Activated CD4-positive, CD25-positive, alpha-beta regulatory T cell (primary cell): Measurements from ENCODE around the gene PLGRKT.
"Not testable (repeated sequence)": the region's sequence is repeated elsewhere in the genome, so short reads cannot be mapped to it uniquely, and the experiment has no call there.

ENCODE experiments used
- DNase-seq, 4 experiments: peaks; one replicate each; lab custom pipeline; 2025; lab: John Stamatoyannopoulos, UW

The PLGRKT gene

DNA sequence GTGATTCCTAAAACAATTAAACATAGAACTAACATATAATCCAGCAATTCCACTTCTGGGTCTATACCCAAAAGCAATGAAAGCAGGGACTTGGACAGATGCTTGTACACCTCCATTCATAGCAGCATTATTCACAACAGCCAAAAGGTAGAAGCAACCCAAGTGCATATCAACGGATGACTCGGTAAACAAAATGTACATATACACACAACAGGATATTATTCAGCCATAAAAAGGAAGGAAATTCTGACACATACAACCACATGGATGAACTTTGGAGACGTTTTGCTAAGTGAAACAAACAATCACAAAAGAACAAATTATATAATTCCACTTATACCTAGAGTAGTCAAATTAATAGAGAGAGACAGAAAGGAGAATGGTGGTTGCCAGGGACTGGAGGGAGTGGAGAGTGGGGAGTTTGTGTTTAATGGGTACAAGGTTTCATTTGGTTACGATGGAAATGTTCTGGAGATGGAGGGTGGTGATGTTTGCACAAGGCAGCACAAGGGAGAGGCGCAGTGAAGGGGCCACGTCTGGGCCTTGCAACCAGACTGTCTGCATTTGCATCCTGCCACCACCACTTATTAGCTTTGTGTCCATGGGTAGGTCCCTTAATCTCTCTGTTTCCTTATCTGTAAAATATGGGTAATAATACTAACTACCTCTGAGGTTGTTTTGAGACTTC is 61.8 kb downstream of the PLGRKT start:
- DNase-seq = no peak

DNA sequence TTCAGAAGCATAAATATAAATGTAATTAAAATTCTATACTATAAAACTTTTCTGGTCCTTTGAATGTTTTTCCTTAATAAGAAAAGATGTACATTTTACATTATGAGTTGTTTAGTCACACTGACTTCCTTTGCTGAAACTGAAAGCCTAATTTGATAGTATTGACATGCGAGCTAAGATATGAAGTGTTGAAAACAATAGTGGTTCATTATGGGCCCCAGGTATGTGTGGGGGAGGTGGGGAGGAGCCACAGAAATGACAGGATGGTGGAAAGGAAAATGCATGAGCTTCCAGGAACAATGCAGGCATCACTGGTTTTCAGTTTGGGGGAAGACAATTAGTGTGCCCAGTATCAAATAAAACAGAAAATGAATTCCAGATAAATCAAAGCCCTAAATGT is 62.6 kb downstream of the PLGRKT start:
- no peak for DNase-seq

DNA sequence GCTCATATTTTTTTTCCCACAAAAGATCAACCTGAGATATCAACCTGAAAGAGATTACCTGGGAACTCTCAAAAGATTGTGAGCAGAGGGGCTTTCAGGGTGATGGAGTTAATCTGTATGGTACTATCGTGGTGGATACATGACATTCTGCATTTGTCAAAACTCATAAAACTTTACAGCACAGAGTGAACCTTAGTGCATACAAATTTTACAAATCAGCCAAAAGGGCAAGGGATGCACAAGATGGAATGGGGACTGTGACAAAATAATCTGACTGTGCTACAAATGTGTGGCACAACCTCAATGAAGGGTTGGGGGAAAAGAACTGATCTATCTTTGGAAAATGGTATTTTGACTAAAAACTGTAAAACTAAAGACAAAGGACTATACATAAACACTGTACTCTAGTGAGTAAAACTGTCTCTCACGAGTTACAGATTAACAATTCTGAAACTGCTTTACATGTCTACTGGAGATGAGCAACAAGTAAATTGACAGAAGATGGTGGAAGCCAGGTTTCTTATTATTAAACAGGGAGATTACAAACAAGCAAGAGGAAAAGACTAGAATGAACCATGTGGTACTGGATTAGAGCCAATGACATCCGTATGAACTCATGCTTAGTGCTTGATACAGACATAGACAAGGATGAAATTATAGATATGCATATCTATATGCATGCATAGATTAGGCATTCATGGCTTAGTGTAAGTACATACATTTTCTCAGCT is 73.3 kb downstream of the PLGRKT start:
- DNase-seq = no peak

DNA sequence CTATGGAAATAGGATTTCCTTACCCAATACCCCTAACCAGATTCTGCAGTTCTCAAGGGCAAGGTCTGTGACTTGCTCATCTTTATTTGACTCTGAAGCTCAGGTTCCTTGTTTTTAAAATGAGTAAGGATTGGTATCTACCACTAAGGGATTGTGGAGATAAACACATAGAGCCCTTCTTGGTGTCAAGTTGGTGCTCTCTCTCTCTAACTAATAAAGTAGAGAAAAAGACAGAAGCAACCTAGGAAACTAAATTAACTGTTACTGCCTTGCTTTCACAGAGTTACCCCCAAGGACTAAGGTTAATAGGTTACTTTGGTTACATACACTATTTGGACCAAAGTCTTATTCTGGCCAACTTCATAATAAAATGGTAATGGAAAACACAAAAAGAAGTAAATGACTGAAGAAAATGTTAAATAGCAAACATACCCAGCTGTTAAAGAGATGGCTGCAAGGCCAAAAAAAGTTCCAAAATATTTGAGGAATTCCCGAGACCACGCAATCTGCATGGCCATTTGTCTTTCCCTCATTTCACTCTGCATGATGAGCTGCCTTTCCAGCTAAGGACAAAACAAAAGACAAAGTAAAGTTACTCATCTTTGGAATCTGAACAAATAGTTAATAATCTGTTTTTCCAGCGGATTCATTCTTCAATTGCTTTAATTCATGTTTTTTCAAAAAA is 76.3 kb downstream of the PLGRKT start:
- DNase-seq = no peak

DNA sequence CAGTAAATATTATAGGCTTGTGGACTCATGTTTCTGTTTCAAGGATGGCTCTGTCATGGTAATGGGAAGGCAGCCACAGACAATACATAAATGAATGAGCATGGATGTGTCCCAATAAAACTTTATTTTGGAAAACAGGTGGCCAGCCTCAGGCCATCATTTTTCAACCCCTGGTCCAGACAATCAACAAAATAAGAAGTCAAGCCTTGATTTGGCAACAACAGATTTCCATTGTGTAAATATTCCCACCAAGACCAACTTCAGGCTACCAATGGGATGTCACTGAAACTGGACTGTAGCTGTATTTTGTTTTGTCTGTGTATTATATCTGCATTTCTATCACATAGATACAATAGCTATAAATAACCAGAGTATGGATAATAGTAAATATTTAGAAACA is 77.4 kb downstream of the PLGRKT start:
- DNase-seq = no peak

DNA sequence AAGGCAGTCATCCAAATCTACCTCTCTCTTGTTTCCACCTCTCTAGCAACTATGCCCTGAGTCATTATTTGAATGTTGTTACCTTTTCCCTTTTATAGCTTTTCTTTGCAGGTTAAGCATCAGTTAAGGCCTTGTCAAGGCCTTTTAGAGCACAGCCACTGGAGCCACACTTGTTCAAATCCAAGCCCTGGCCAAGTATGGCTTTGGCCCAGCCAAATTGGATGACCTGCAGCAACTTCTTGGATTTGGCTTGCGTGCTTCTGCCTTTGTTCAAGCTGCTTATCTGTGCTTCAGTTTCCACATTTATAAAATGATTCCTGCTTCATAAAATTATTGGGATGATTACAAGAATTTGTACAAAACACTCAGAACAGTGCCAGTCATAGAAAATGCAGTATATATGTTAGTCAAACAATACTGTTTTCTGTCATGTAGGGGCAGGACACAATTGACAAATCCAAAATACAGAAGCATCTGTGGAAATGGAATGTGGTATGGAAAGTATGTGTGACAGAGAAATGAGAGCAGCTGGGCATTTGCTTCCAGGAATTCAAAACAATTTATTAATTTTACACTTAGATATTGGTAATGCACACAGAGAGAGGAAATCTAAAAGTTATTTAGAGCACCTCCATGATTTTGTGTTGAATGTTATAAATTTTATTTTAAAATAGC is 80.2 kb downstream of the PLGRKT start:
- DNase-seq = no peak

DNA sequence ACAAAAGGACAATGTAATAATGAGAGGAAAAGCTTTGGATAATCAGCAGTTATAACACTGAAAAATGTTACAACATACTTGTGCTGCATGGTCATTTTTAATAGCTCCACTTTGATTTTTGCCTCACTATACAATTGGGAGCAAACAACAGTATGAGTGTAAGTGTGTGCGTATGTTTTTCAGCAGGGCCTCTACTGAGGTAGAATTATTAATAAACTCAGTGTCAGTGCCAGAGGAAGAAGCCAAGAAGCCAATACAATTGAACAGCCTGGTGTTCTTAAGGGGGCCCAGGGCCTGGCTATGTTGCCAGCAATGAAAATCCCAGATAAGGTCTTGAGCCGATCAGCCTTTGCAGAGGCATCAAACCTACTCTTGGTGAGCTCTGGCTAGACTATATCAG is 81.9 kb downstream of the PLGRKT start:
- DNase-seq = no peak

DNA sequence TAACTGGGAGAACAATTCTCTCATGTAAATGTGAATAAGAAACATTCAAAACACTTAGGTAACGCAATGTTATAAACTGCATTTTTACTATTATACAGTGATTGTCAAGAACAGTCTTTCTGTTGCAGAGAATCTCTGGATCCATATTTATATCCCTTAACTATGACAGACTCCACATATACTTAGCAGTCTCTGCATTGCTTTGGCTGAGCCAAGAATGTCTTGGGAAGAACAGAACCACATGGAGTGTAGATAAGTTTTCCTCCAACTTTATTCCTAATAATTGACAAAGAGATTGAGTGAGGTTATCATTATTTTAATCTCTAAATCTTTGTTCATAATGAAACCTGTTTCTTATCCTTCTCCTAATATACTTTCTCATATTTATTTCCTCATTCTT is 82.5 kb downstream of the PLGRKT start:
- DNase-seq = no peak

DNA sequence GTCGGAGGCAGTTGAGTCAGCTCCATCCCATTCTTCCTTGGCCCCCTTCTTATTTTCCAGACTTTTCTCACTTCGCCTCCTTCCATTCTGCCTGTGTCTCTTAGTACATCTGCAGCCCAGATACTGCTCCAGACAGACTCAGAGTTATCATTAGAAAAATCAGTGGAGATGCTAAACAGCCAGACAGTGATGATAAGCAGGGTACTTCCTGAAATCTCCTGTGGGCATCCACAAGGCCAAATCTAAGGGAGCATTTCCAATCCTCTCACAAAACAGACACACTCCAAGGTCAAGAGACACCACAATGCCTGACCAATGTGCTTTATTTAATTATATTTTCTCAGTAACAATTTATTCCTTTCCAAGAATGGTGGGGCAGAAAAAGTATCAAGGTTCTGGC is 83.5 kb downstream of the PLGRKT start:
- no peak for DNase-seq

DNA sequence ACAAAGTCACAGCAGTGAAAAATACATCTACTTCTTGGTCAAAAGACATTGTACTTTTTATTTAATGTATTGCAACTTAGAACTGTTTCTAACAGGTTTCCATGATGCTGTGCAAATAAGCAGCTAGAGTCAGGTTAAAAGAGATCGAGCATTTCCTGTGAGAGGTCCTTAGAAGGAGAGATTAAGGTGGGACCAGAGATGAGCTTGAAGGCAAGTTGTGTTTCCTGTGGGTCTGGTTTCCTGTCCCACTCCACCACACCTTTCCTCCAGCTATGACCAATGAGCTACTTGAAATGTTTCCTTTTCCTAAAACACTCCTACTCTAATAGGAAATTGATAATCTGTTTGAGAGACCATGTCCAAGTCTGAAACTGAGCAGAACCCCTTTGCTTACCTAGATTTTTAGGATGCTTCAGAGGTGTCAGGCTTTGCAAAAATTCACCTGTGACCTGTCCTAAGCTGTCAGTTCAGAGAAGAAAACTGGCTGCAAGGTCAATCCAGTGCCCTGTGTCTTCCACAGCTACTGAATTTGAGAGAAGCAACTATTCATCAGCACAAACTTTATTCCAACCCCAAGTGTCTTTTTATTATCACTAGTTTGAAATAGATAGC is 85.0 kb downstream of the PLGRKT start:
- no peak for DNase-seq

DNA sequence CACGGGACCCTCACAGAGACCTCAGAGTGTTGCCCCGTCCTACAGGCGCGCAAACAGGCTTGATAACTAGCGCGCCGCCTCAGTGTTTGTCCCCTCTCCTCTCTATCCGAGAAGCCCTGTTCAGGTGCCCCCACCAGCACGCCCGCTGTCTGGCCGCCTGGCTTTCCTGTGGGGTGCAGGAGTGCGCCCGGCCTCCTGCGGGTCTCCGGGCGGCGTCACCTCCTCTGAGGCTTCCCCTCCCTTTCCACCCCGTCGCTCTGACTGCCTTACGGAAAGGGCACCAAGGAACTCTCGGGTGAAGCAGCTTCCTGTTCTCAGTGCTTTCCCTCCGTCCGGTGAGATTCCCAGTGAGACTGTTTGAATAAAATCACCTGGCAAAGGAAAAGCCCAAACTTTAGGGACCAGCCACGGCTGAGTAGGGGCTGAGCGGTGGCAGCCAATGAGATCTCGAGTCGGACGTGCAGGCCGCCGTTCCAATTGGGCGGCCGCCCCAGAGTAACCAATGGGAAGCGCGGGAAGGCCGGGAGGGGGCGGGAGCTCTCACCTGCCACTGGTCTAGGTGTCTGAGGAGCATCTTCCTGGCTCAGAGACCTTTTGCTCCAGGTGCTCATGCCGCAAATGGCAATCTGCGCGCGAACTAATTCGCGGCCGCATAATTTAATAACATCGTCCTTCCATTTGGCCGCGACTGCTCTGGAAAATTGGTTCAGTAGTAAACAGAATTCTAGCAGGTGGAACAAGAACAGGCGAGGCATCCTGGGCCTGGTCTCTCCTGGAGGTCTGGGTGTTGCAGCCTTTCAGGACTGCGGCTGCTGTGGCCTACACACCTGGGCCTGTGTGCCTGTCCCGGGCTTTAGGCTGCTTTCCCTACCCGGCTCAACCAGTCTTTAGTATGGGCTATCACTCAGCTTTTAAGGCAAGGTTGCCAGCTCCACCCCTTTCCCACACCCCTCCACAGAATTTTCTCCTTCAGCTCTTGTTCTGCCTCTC is 98.4 kb downstream of the PLGRKT start, which contains the start of gene RLN1:
TSS of gene RLN1 (minus strand) at position 885 of the 990 bp plus-strand sequence. CDS start at position 755, 130 bp downstream.
- not testable (repeated sequence) for DNase-seq

DNA sequence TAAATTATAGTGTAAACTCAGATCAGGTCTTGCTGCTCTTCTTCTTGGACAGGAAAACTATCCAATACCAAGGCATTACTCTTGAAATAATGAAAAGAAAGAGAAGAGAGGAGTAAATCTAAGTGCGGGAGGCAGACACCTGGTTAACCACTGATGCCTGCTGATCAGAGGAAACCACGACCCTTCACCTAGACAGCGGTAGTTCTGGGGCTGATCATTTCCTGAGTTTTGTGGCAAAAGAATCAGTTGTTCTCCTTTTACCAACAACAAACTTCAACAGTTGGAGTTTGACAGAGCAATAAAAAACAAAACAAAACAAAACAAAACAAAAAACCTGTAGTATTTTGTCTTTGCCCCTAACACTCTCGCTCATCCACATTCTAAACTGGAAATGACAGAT is 101.0 kb downstream of the PLGRKT start:
- DNase-seq = no peak

DNA sequence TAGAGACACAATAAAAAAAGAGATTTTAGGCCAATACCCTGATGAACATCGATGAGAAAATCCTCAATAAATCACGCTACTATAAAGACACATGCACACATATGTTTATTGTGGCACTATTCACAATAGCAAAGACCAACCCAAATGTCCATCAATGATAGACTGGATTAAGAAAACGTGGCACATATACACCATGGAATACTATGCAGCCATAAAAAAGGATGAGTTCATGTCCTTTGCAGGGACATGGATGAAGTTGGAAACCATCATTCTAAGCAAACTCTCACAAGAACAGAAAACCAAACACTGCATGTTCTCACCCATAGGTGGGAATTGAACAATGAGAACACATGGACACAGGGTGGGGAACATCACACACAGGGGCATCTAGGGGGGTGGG is 106.4 kb downstream of the PLGRKT start:
- not testable (repeated sequence) for DNase-seq

DNA sequence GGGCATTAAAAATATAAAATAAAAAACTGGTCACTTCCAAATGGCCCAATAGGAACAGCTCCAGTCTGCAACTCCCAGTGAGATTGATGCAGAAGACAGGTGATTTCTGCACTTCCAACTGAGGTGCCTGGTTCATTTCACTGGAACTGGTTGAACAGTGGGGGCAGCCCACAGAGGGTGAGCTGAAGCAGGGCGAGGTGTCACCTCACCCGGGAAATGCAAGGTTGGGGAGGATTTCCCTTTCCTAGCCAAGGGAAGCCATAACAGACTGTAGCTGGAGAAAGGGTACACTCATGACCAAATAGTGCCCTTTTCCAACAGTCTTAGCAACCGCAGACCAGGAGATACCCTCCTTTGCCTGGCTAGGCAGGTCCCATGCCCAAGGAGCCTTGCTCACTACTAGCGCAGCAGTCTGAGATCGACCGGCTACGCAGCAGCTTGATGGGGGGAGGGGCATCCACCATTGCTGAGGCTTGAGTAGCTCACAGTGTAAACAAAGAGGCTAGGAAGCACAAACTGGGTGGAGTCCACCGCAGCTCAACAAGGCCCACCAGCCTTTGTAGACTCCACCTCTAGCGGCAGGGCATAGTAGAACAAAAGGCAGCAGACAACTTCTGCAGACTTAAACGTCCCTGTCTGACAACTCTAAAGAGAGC is 110.7 kb downstream of the PLGRKT start:
- no peak for DNase-seq

DNA sequence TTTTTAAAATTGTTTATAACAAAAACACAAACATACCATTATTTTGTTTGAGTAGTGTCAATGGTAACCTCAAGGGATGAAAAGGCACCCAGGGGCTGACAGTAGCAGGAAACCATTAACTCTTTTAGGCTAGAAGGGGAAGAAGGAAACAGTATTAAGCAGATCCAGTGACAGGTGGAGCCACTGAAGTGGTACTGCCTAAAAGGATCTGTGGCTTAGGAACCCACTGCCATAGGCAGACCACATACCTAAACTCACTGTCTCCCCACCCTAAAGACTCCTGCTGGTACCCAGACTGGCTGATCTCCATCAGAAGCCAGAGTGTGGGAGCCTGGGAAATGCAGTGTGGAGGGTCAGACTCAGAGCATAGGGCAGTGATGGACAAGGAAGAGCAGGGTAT is 111.5 kb downstream of the PLGRKT start:
- DNase-seq = no peak

DNA sequence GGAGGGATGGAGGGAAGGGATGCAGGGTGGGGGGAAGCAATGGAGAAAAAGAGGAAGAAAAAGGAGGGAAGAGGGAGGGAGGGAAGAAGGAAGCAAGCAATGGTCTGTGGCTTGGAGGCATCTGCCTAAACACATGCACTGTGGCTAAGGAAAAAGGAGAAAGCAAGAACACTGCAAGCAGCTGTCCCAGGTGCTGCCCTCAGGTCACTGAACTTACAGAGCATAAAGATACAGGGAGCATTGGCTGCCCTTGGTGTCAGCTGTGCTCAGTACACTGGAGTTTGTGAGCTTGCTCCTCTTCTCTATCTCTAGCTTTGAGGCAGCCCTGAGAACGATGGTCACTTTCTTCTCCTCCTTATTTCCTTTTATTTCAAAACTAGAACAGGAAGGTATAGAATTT is 116.1 kb downstream of the PLGRKT start:
- not testable (repeated sequence) for DNase-seq

DNA sequence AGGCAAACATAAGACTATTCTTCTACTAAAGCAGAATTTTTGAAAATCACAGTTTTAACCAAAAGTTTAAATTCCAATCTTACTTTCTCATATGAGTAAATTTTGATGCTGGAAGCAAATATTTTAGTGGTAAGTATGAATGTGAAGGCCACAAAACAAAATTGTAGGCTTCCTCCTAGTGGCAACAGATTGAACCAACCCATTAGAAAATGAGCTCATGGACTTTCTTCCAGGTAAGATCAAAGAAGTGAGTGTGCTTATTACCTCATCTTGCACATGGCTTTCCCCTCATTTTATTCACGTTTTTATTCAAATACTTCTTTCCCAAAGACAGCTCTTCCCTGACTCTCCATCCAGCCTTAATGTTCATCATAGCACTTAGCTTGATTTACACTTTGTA is 116.7 kb downstream of the PLGRKT start:
- no peak for DNase-seq

DNA sequence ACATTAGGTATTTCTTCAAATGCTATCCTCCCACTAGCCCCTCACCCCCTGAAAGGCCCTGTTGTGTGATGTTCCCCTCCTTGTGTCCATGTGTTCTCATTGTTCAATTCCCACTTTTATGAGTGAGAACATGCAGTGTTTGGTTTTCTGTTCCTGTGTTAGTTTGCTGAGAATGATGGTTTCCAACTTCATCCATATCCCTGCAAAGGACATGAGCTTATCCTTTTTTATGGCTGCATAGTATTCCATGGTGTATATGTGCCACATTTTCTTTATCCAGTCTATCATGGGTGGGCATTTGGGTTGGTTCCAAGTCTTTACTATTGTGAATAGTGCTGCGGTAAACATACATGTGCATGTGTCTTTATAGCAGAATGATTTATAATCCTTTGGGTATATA is 121.3 kb downstream of the PLGRKT start:
- DNase-seq = not testable (repeated sequence)

DNA sequence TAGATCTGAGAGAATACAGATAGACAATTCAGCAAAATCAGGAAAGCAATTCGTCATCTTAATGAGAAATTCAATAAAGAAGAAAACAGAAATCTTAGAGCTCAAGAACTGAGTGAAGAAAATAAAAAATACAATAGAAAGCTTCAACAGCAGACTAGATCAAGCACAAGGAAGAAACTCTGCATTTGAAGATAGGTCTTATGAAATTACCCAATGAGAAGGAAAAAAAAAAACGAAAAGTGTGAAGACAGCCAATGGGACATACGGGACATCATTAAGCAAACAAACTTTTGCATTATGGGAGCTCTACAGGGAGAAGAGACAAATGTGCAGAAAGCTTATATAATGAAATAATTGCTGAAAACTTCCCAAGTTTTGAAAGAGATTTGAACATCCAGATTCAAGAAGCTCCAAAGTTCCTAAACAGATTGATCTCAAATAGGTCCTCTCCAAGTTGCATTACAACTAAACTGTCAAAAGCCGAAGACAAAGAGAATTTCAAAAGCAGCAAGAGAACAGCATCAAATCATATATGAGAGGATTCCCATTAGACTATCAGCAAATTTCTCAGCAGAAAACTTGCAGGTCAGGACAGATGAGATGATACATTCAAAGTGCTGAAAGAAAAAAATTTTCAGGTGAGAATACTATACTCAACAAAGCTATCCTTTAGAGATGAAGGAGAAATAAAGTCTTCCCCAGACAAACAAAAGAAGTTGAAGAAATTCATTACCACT is 122.4 kb downstream of the PLGRKT start:
- no peak for DNase-seq

DNA sequence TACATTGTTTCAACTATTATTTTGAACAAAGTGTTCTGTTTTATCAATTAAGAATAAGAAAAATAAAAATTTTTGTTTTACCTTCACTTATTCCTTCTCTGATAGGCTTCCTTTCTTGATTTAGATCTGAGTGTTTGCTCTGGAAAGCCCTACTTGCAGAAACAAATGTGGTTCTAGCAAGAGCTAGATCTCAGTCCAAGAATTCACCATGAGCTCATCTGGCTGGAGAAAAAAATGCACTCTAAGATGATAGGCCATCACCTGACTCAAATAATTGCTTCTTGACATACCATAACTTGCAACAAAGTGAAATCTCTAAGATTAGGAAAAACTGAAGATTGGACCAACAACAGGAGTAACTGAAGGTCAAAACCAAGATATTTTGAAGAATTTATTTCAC is 126.9 kb downstream of the PLGRKT start:
- no peak for DNase-seq
